Mucosa of descending colon (tissue), 3 donors: ENCODE results near the gene KCNG1. TPM values are rescaled to one million over a fixed set of nuclear protein-coding genes. Genes with fewer than 3 reads are reported as not detected.
A peak's percentile ranks its signal among the peaks of the same experiment; 100 is the strongest.

Experiments used
- ATAC-seq: fragments of 200-7000 bp; cut with Tn5 transposase; one replicate; pipeline ENCODE4 v1.9.1; 2020; ENCODE audit warnings: mild to moderate bottlenecking, moderate library complexity
- DNase-seq, 3 donors: peaks; one replicate each; pipeline ENCODE4 v3.0.0-alpha.2; 2020
- H3K36me3 ChIP-seq: fragments of 200-600 bp; one replicate; pipeline ENCODE4 v1.8.0; 2021; ENCODE audit warnings: low read depth, mild to moderate bottlenecking
- H3K4me1 ChIP-seq: fragments of 200-600 bp; one replicate; pipeline ENCODE4 v1.8.0; 2021; ENCODE audit warnings: low read depth, mild to moderate bottlenecking
- H3K4me3 ChIP-seq: fragments of 200-600 bp; one replicate; pipeline ENCODE4 v1.8.0; 2021; ENCODE audit warnings: mild to moderate bottlenecking
- H3K9me3 ChIP-seq: fragments of 200-600 bp; one replicate; pipeline ENCODE4 v1.8.0; 2021; ENCODE audit warnings: mild to moderate bottlenecking
- intact Hi-C, 2 donors: fragments of 100-400 bp; cut with DNase I in 1 of 2; cut with micrococcal nuclease in 1 of 2; formaldehyde crosslinking; loops; one replicate each; pipeline versions ENCODE4 v1.11.0 to v1.11.1; 2022; cut with DNase I, micrococcal nuclease
- total RNA-seq, 3 donors: library from RNA; stranded (reverse); fragmentation: NEBNext Ultra II Directional in 2 of 3; extraction: Animal tissue kit (Norgen Biotek cat#: 25700) in 2 of 3; gene quantifications; one replicate each; pipeline versions ENCODE4 v1.2.1 to v1.2.4, GENCODE V29; 2021 to 2023
- TF ChIP-seq, protein P1 (sequence below): fragments of 200-600 bp; IDR thresholded peaks from one replicate; pipeline ENCODE4 v1.8.0; 2022; ENCODE audit warnings: antibody characterized with exemption, mild to moderate bottlenecking
- donor health status: DM: no; HTN: no; CAD: no; lungs with moderate emphysema.
- donor health status: DM: no; HTN: no; CAD: no.
- donor health status: DM: no; HTN: yes; CAD: no.

Gene KCNG1
- total RNA-seq, 3 donors from 2014 or later = 6.3 to 16.9 (median 7.2) TPM

DNA sequence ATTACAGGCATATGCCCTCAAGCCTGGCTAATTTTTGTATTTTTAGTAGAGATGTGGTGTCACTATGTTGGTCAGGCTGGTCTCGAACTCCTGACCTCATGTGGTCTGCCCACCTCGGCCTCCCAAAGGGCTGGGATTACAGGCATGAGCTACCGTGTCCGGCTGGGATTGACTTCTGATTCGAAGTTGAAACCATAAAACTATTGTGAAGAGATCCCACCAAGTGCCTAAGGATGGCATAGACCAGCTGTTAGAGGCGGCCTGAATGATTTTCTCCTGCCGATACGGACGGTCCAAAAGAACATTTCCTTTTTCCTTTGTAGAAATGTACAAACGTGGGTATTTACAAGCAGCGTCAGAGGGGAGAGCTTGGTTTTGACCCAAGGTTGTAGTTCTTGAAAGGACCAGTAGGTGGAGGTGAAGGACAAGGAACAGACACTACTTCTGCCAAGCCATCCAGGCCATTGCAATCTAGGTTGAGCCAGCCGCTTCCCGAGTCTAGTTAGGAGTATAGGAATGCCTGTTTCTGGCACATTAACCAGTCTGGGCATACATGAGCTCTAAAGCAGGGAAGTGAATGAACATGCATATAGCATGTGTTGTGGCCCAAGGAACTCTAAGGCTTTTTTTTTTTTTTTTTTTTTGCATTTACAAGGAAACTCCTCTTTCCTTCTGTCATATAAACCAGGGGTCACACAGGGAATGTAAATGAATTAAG, 35.3 kb downstream of the KCNG1 start:
- Histone ChIP-seq H3K9me3 (no peaks in the 10 kb centered on the region), H3K4me3 (no peak overlapping the region), H3K36me3 (no peaks in the 10 kb centered on the region), H3K4me1 (peaks cover 3% of the 10 kb centered on the region)
- TF ChIP-seq, protein P1, sequence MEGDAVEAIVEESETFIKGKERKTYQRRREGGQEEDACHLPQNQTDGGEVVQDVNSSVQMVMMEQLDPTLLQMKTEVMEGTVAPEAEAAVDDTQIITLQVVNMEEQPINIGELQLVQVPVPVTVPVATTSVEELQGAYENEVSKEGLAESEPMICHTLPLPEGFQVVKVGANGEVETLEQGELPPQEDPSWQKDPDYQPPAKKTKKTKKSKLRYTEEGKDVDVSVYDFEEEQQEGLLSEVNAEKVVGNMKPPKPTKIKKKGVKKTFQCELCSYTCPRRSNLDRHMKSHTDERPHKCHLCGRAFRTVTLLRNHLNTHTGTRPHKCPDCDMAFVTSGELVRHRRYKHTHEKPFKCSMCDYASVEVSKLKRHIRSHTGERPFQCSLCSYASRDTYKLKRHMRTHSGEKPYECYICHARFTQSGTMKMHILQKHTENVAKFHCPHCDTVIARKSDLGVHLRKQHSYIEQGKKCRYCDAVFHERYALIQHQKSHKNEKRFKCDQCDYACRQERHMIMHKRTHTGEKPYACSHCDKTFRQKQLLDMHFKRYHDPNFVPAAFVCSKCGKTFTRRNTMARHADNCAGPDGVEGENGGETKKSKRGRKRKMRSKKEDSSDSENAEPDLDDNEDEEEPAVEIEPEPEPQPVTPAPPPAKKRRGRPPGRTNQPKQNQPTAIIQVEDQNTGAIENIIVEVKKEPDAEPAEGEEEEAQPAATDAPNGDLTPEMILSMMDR = peak; percentile 73
- ATAC-seq (peak; percentile 95), DNase-seq (peak in 2 of 3 donors; percentile 39 to 88)
- intact Hi-C loops = loop anchor here (5.0 kb wide), 1 partner anchor 320 kb away; no protein-coding TSS in a partner anchor

DNA sequence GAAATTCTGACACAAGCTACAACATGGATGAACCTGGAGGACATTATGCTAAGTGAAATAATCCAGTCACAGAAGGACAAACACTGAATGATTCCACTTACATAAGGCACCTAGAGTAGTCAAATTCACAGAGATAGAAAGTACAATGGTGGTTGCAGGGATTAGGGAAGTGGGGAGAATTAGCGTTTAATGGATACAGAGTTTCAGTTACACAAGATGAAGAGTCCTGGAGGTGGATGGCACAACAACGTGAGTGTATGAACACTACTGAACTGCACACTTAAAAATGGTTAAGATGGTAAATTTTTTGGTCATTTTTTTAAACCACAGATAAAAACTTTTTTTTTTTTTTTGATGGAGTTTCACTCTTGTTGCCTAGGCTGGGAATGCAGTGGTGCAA, 39.6 kb downstream of the KCNG1 start:
- TF ChIP-seq, protein P1 = no peak
- intact Hi-C loops = no loop called here
- Histone ChIP-seq H3K9me3 (no peaks in the 10 kb centered on the region), H3K4me3 (no peak overlapping the region), H3K36me3 (no peaks in the 10 kb centered on the region), H3K4me1 (peaks cover 6% of the 10 kb centered on the region)
- ATAC-seq (no peak), DNase-seq (no peak)

DNA sequence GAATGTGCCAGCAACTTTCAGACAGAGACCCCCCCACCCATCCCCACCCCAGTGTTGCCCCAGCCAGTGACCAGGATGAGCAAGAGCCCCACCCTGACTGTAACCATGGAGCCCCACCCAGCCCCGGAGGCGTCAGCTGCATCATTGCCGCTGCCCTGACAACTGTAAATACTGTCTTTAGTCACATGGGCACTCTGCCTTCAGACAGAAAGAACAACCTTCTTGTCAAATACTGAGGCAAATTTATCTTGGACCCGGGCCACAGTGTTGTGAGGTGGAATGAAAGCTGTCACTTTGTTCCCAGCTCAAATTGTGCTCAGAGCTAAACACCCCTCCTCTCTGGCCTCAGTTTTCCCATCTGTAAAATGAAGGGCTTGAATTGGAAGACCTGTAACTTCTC, 40.5 kb downstream of the KCNG1 start:
- ATAC-seq (peak; percentile 90), DNase-seq (peak; percentile 73 to 78 (median 75))
- intact Hi-C loops = no loop called here
- H3K4me1 ChIP-seq = peaks cover 6% of the 10 kb centered on the region
- no peak overlapping the region for H3K4me3 ChIP-seq
- no peaks in the 10 kb centered on the region for H3K36me3 ChIP-seq
- no peaks in the 10 kb centered on the region for H3K9me3 ChIP-seq
- TF ChIP-seq, protein P1 = no peak

DNA sequence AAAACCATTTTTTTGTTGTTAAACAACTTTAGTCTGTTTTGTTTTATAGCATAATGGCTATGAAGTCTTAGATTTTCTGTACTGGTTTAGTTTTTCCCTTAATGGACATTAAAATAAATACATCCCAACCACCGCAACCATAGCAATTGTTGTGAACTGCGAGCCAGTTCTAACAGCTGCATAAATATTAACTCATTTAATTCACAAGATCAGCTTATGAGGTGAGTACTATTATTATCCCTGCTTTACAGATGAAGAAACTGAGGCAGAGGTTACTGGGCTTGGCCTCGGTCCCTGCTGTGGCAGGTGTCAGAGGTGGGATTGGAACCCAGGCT, 41.2 kb downstream of the KCNG1 start:
- intact Hi-C loops = no loop called here
- Histone ChIP-seq H3K9me3 (no peaks in the 10 kb centered on the region), H3K4me1 (peaks cover 6% of the 10 kb centered on the region), H3K4me3 (no peak overlapping the region), H3K36me3 (no peaks in the 10 kb centered on the region)
- ATAC-seq (no peak), DNase-seq (no peak)
- TF ChIP-seq, protein P1 = no peak

DNA sequence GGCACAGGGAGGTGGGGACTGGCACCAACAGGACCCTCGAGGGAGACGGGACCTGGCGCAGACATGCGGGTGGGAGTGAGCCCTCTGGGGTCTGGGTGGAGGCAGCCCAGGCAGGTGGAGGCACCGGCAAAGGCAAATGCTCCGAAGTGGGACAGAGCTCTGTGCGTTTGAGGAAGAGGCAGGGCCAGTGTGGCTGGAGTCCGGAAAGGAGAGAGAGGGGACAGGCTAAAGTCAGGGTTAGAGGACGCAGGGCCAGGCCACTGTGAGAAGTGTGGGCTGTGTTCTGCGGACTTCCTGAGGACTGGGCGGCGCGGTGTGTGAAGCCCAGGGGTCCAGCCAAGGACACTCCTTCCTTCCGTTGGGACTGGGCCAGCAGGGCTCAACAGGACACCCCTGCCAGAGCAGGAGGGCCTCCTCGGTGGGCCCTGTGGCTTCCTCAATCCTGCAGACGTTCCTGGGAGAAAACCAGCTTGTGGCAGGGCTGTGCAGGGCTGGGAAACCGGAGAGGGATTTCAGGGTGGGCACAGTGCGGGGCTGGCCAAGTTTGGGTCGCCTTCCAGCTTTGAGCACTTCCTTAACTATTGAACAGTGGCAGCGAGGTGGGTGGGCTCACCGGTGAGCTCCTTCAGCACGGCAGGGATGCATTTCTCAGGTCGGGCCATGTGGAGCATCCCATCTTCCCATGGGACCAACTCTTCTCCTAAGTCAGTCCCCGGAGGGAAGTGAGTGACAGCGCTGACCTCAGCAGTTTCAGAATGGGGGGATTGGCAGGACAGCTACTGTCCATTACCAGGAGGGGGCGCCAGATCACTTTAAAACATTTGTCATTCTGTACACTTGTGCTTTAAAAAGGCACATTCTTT, 41.8 kb downstream of the KCNG1 start:
- TF ChIP-seq, protein P1 = peak; percentile 67
- ATAC-seq (peak; percentile 52), DNase-seq (peak in 2 of 3 donors; percentile 40 to 68)
- H3K4me3 ChIP-seq = no peak overlapping the region
- peaks cover 6% of the 10 kb centered on the region for H3K4me1 ChIP-seq
- no peaks in the 10 kb centered on the region for H3K9me3 ChIP-seq
- intact Hi-C loops = no loop called here
- H3K36me3 ChIP-seq = no peaks in the 10 kb centered on the region
